SK-N-SH (cell line): ENCODE results near the gene EIF4H. TPM values are rescaled to one million over a fixed set of nuclear protein-coding genes. Genes with fewer than 3 reads are reported as not detected.

Source experiments
- CTCF ChIA-PET: fragments of 300-600, 350-600 bp; formaldehyde crosslinking; extraction: SDS; loops from one replicate; lab custom pipeline; 2021; lab: Yijun Ruan, JAX
- POLR2A ChIA-PET: fragments of 350-600 bp; sonication (Branson Sonifier 250); formaldehyde crosslinking; extraction: SDS; loops from one replicate; lab custom pipeline; 2020; ENCODE audit warnings: antibody characterized with exemption, inconsistent platforms; lab: Yijun Ruan, JAX
- DNase-seq: peaks from one replicate; pipeline ENCODE4 v3.0.0; 2012
- H2AFZ ChIP-seq: fragments of 200-600 bp; sonication (generic); 2 replicates; pipeline ENCODE4 v1.8.1; 2016; ENCODE audit warnings: antibody characterized with exemption, mild to moderate bottlenecking, low read depth
- H3F3A ChIP-seq: fragments of 200-600 bp; sonication (generic); replicated peaks from 2 replicates; pipeline ENCODE3; 2016; ENCODE audit warnings: antibody characterized with exemption, mild to moderate bottlenecking; ENCODE audit not compliant: insufficient read depth
- H3K27ac ChIP-seq, 2 experiments: fragments of 200-500 bp in 1 of 2; fragments of 200-600 bp in 1 of 2; sonication (Bioruptor generic) in 1 of 2; sonication (generic), shearing (Covaris generic) in 1 of 2; 2 replicates each; pipeline versions ENCODE4 v1.5.1 to v1.6.1; 2014 to 2016; ENCODE audit warnings: low read depth in 2 of 2, inconsistent platforms in 1 of 2, low read length in 1 of 2, mild to moderate bottlenecking in 1 of 2, mixed read lengths in 1 of 2
- H3K27me3 ChIP-seq: fragments of 200-600 bp; sonication (generic), shearing (Covaris generic); 2 replicates; pipeline ENCODE4 v1.6.1; 2016; ENCODE audit warnings: mixed run types; ENCODE audit not compliant: insufficient read depth
- H3K36me3 ChIP-seq, 2 experiments: fragments of 200-500 bp in 1 of 2; fragments of 200-600 bp in 1 of 2; sonication (Bioruptor generic) in 1 of 2; sonication (generic) in 1 of 2; replicated peaks in 1 of 2; 2 replicates each; pipeline versions ENCODE3 to v1.5.1; 2014 to 2016; ENCODE audit warnings: low read length in 1 of 2, mild to moderate bottlenecking in 1 of 2; ENCODE audit not compliant: insufficient read depth in 2 of 2, control insufficient read depth in 1 of 2
- H3K4me1 ChIP-seq, 2 experiments: fragments of 200-500 bp in 1 of 2; fragments of 200-600 bp in 1 of 2; sonication (Bioruptor generic) in 1 of 2; sonication (generic), shearing (Covaris generic) in 1 of 2; 2 replicates each; pipeline versions ENCODE4 v1.5.1 to v1.6.1; 2014 to 2016; ENCODE audit warnings: low read depth in 1 of 2, low read length in 1 of 2, mixed run types in 1 of 2; ENCODE audit not compliant: insufficient read depth in 2 of 2, control insufficient read depth in 1 of 2
- H3K4me2 ChIP-seq: fragments of 200-600 bp; sonication (generic), shearing (Covaris generic); 2 replicates; pipeline ENCODE4 v1.6.1; 2017; ENCODE audit warnings: mixed run types
- H3K4me3 ChIP-seq, 2 experiments: fragments of 200-500 bp in 1 of 2; fragments of 200-600 bp in 1 of 2; sonication (Bioruptor generic) in 1 of 2; sonication (generic), shearing (Covaris generic) in 1 of 2; 2 replicates each; pipeline versions ENCODE4 v1.5.1 to v1.8.1; 2014 to 2016; ENCODE audit warnings: low read depth in 2 of 2, inconsistent platforms in 1 of 2, low read length in 1 of 2, mild to moderate bottlenecking in 1 of 2, mixed read lengths in 1 of 2, moderate library complexity in 1 of 2
- H3K79me2 ChIP-seq: fragments of 200-600 bp; sonication (generic); 2 replicates; pipeline ENCODE4 v1.8.1; 2017; ENCODE audit warnings: mild to moderate bottlenecking; ENCODE audit not compliant: insufficient read depth
- H3K9ac ChIP-seq: fragments of 200-600 bp; sonication (generic); 2 replicates; pipeline ENCODE4 v1.6.1; 2017; ENCODE audit warnings: mixed run types
- H3K9me2 ChIP-seq: fragments of 200-600 bp; sonication (generic); 2 replicates; pipeline ENCODE4 v1.6.1; 2017; ENCODE audit warnings: mixed run types
- H3K9me3 ChIP-seq: fragments of 200-600 bp; sonication (generic); 2 replicates; pipeline ENCODE4 v1.6.1; 2017; ENCODE audit warnings: mixed run types, mild to moderate bottlenecking, moderate library complexity
- H4K20me1 ChIP-seq: fragments of 200-600 bp; sonication (generic); 2 replicates; pipeline ENCODE4 v1.6.1; 2017; ENCODE audit warnings: mild to moderate bottlenecking, mixed run types; ENCODE audit not compliant: insufficient read depth
- ELF1 ChIP-seq: IDR thresholded peaks from 2 replicates; pipeline ENCODE4 v1.4.0; 2012
- EP300 ChIP-seq, 2 experiments: IDR thresholded peaks; 2 replicates each; pipeline versions ENCODE4 v1.4.0 to v1.6.1; 2012; ENCODE audit warnings: borderline replicate concordance in 1 of 2, low read depth in 1 of 2, low read length in 1 of 2
- FOXJ3 ChIP-seq: sonication (generic); formaldehyde crosslinking; IDR thresholded peaks from 2 replicates; pipeline ENCODE4 v1.5.1; 2020; ENCODE audit warnings: mild to moderate bottlenecking, missing genetic modification reagents
- FOXM1 ChIP-seq: IDR thresholded peaks from 2 replicates; pipeline ENCODE4 v1.4.0; 2012; ENCODE audit warnings: low read depth, mild to moderate bottlenecking
- GATA2 ChIP-seq: sonication (generic); formaldehyde crosslinking; IDR thresholded peaks from 2 replicates; pipeline ENCODE4 v1.5.0; 2020; ENCODE audit warnings: mild to moderate bottlenecking, missing genetic modification reagents
- IRF3 ChIP-seq: fragments of 150-350 bp; IDR thresholded peaks from 2 replicates; pipeline ENCODE4 v1.6.1; 2016; ENCODE audit warnings: mild to moderate bottlenecking, low read depth, low read length
- MEF2A ChIP-seq: IDR thresholded peaks from 2 replicates; pipeline ENCODE4 v1.4.0; 2012; ENCODE audit warnings: low read depth, borderline replicate concordance
- NFIC ChIP-seq: IDR thresholded peaks from 2 replicates; pipeline ENCODE4 v1.4.0; 2012; ENCODE audit warnings: borderline replicate concordance
- POLR2AphosphoS5 ChIP-seq: IDR thresholded peaks from 2 replicates; pipeline ENCODE4 v1.6.1; 2012; ENCODE audit warnings: low read depth, low read length
- RCOR1 ChIP-seq: fragments of 150-350 bp; IDR thresholded peaks from 2 replicates; pipeline ENCODE4 v1.6.1; 2017; ENCODE audit warnings: antibody characterized with exemption, low read length
- RFX5 ChIP-seq: IDR thresholded peaks from 2 replicates; pipeline ENCODE4 v1.6.1; 2012; ENCODE audit warnings: mild to moderate bottlenecking, improper control_type of control experiment, low read length
- SMC3 ChIP-seq: IDR thresholded peaks from 2 replicates; pipeline ENCODE4 v1.6.1; 2012; ENCODE audit warnings: low read depth, low read length, improper control_type of control experiment
- TCF12 ChIP-seq: IDR thresholded peaks from 2 replicates; pipeline ENCODE4 v1.4.0; 2012
- TEAD4 ChIP-seq: IDR thresholded peaks from 2 replicates; pipeline ENCODE4 v1.4.0; 2012; ENCODE audit warnings: mild to moderate bottlenecking, borderline replicate concordance; ENCODE audit not compliant: insufficient read depth
- USF2 ChIP-seq: fragments of 150-350 bp; IDR thresholded peaks from 2 replicates; pipeline ENCODE4 v1.6.1; 2017; ENCODE audit warnings: antibody characterized with exemption, low read length, low read depth, borderline replicate concordance
- YY1 ChIP-seq: IDR thresholded peaks from 2 replicates; pipeline ENCODE4 v1.4.0; 2012; ENCODE audit warnings: low read depth, mild to moderate bottlenecking
- ZBTB33 ChIP-seq: IDR thresholded peaks from 2 replicates; pipeline ENCODE4 v1.4.0; 2012; ENCODE audit warnings: low read depth, borderline replicate concordance
- WGBS: methylation state at CpG from one replicate; pipeline ENCODE4 v1.1.6; 2017; ENCODE audit warnings: low lambda C conversion rate; 5-methylcytosine and 5-hydroxymethylcytosine counted together
- polyA plus RNA-seq, 3 experiments: library from polyadenylated mRNA; depleted of rRNA; stranded (reverse); fragments of >200 nt; gene quantifications; 2 replicates each; pipeline ENCODE4 v1.2.3, GENCODE V29; 2012
- TF ChIP-seq, protein P1 (sequence below): IDR thresholded peaks from 2 replicates; pipeline ENCODE4; 2012
- TF ChIP-seq, protein P2 (sequence below): fragments of 200-600 bp; sonication (generic); IDR thresholded peaks from 2 replicates; pipeline ENCODE4 v1.6.1; 2017; ENCODE audit warnings: antibody characterized with exemption, mild to moderate bottlenecking, moderate library complexity

The EIF4H gene
- polyA plus RNA-seq, 1 of the 3 experiments (the other 2 are of a cell fraction), result 468 TPM

DNA sequence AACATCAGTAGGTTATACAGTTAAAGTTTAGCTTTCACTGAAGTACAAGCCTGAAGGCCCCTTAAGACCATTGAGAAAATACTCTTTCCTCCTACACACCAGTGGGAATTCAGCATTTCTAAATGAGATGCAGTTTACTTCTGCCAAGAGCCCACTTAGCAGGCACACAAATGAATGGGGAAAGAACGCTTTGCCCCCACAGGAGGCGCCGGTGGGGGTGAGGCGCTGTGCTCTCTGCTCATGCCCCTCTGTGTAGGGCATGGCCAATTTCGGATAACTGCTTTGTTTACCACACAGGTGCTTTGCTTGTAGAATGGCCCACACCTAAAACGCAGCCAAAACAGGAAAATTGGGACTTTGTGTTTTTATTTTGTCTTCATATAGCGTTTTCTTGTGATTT lies 19.8 kb downstream of the EIF4H start:
- Histone ChIP-seq H3K36me3 (peaks cover 63 to 65% of the 10 kb centered on the region in 2 experiments), H3K9ac (no peak overlapping the region), H4K20me1 (peaks cover 41% of the 10 kb centered on the region), H3K4me2 (no peak overlapping the region), H3K9me3 (no peaks in the 10 kb centered on the region), H3K27ac (no peak overlapping the region; a peak in 1 of 4 replicates), H3K4me3 (no peak overlapping the region), H3K27me3 (no peaks in the 10 kb centered on the region), H2AFZ (no peak overlapping the region), H3K79me2 (peaks cover 57% of the 10 kb centered on the region), H3K9me2 (no peaks in the 10 kb centered on the region), H3F3A (peaks cover 39% of the 10 kb centered on the region), H3K4me1 (no peaks in the 10 kb centered on the region)
- TF ChIP-seq SMC3 (no peak), MEF2A (no peak), FOXM1 (no peak), ELF1 (no peak), IRF3 (no peak), TCF12 (no peak), RFX5 (no peak), RCOR1 (no peak)
- TF ChIP-seq, protein P1, sequence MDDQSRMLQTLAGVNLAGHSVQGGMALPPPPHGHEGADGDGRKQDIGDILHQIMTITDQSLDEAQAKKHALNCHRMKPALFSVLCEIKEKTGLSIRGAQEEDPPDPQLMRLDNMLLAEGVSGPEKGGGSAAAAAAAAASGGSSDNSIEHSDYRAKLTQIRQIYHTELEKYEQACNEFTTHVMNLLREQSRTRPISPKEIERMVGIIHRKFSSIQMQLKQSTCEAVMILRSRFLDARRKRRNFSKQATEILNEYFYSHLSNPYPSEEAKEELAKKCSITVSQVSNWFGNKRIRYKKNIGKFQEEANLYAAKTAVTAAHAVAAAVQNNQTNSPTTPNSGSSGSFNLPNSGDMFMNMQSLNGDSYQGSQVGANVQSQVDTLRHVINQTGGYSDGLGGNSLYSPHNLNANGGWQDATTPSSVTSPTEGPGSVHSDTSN, result no peak
- TF ChIP-seq, protein P2, sequence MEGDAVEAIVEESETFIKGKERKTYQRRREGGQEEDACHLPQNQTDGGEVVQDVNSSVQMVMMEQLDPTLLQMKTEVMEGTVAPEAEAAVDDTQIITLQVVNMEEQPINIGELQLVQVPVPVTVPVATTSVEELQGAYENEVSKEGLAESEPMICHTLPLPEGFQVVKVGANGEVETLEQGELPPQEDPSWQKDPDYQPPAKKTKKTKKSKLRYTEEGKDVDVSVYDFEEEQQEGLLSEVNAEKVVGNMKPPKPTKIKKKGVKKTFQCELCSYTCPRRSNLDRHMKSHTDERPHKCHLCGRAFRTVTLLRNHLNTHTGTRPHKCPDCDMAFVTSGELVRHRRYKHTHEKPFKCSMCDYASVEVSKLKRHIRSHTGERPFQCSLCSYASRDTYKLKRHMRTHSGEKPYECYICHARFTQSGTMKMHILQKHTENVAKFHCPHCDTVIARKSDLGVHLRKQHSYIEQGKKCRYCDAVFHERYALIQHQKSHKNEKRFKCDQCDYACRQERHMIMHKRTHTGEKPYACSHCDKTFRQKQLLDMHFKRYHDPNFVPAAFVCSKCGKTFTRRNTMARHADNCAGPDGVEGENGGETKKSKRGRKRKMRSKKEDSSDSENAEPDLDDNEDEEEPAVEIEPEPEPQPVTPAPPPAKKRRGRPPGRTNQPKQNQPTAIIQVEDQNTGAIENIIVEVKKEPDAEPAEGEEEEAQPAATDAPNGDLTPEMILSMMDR, result no peak
- CTCF ChIA-PET, result interaction anchor here (0.7 to 7.0 kb wide), 9 partner anchors 9 to 328 kb away, joined by 3 to 72 read pairs (median 6); no protein-coding TSS in a partner anchor
- DNase-seq, result no peak
- WGBS, result 96% methylated on average over 7 of the region's 7 CpGs
- POLR2A ChIA-PET, result no interaction called here

DNA sequence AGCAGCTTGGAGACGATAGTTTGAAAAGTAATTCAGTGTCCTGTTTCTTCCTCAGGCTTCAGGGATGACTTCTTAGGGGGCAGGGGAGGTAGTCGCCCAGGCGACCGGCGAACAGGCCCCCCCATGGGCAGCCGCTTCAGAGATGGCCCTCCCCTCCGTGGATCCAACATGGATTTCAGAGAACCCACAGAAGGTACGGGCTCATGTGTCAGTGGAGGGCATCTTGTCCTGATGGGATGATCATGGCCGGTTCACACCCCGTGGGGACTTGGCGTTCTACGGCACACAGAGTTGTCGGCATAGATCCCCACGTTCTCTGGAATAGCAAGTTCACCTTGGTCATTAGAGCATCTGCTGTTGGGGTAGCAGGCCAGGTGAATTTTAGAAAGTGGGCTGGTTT lies 20.5 kb downstream of the EIF4H start:
- ChIA-PET POLR2A (no interaction called here), CTCF (interaction anchor here (1.1 to 7.0 kb wide), 6 partner anchors 8 to 329 kb away, joined by 4 to 72 read pairs (median 10); no protein-coding TSS in a partner anchor)
- no peak for DNase-seq
- Histone ChIP-seq H3K9ac (no peak overlapping the region), H3K9me3 (no peaks in the 10 kb centered on the region), H3K36me3 (peaks cover 57 to 60% of the 10 kb centered on the region in 2 experiments), H3K4me3 (no peak overlapping the region), H4K20me1 (peaks cover 35% of the 10 kb centered on the region), H3F3A (peaks cover 46% of the 10 kb centered on the region), H3K27ac (no peak overlapping the region), H3K79me2 (peaks cover 49% of the 10 kb centered on the region), H3K4me2 (no peak overlapping the region), H3K4me1 (no peaks in the 10 kb centered on the region), H3K27me3 (no peaks in the 10 kb centered on the region), H2AFZ (no peak overlapping the region), H3K9me2 (no peaks in the 10 kb centered on the region)
- WGBS, result 98% methylated on average over 13 of the region's 14 CpGs
- no peak for TF ChIP-seq ELF1
- no peak for TF ChIP-seq POLR2AphosphoS5
- TF ChIP-seq NFIC, result no peak
- no peak for TF ChIP-seq EP300 (IDR thresholded peaks at IDR 0.05; ENCODE audit: borderline replicate concordance in 1 of 2, low read depth in 1 of 2, low read length in 1 of 2)
- no peak for TF ChIP-seq FOXJ3 (CRISPR knock-in tag)
- TF ChIP-seq TEAD4, result no peak
- TF ChIP-seq GATA2, result no peak
- no peak for TF ChIP-seq ZBTB33
- TF ChIP-seq FOXM1, result no peak
- no peak for TF ChIP-seq USF2
- TF ChIP-seq, protein P2, result no peak
- no peak for TF ChIP-seq TCF12
- TF ChIP-seq YY1, result no peak
- TF ChIP-seq SMC3, result no peak
